Measurements from ENCODE around the gene USP1. TPM values are rescaled to one million over a fixed set of nuclear protein-coding genes. Genes with fewer than 3 reads are reported as not detected.

Gene USP1
- total RNA-seq, 1 experiment from 2014 or later: 47.2 TPM

GRCh38 chr1:62425041-62425440 lies 11.8 kb upstream of the USP1 start:
- no TSS peak for BruUV-seq (replicated peaks)
- POLR2A ChIA-PET: interaction anchor here (2.8 kb wide), 1 partner anchor 11 kb away, joined by 28 read pairs; the partner anchor contains the start of gene USP1
- intact Hi-C loops (cut with micrococcal nuclease): no loop called here
- no peak for DNase-seq (ENCODE audit: unreplicated experiment)
- CTCF ChIA-PET: interaction anchor here (1.2 to 2.0 kb wide), 2 partner anchors 19 to 250 kb away, joined by 4 to 8 read pairs; no protein-coding TSS in a partner anchor
- Mint-ChIP-seq H3K36me3 (ENCODE audit: insufficient read depth, unreplicated experiment) (no peaks in the 10 kb centered on the region), H3K27me3 (ENCODE audit: insufficient read depth, unreplicated experiment) (no peaks in the 10 kb centered on the region), H3K4me3 (ENCODE audit: unreplicated experiment) (no peak overlapping the region), H3K4me1 (ENCODE audit: insufficient read depth, unreplicated experiment) (peaks cover 12% of the 10 kb centered on the region), H3K27ac (ENCODE audit: low read depth, unreplicated experiment) (no peak overlapping the region), H3K9me3 (ENCODE audit: unreplicated experiment) (no peaks in the 10 kb centered on the region)
- TF ChIP-seq, protein P1, sequence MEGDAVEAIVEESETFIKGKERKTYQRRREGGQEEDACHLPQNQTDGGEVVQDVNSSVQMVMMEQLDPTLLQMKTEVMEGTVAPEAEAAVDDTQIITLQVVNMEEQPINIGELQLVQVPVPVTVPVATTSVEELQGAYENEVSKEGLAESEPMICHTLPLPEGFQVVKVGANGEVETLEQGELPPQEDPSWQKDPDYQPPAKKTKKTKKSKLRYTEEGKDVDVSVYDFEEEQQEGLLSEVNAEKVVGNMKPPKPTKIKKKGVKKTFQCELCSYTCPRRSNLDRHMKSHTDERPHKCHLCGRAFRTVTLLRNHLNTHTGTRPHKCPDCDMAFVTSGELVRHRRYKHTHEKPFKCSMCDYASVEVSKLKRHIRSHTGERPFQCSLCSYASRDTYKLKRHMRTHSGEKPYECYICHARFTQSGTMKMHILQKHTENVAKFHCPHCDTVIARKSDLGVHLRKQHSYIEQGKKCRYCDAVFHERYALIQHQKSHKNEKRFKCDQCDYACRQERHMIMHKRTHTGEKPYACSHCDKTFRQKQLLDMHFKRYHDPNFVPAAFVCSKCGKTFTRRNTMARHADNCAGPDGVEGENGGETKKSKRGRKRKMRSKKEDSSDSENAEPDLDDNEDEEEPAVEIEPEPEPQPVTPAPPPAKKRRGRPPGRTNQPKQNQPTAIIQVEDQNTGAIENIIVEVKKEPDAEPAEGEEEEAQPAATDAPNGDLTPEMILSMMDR (IDR thresholded peaks at IDR 0.05; ENCODE audit: unreplicated experiment): no peak

DNA sequence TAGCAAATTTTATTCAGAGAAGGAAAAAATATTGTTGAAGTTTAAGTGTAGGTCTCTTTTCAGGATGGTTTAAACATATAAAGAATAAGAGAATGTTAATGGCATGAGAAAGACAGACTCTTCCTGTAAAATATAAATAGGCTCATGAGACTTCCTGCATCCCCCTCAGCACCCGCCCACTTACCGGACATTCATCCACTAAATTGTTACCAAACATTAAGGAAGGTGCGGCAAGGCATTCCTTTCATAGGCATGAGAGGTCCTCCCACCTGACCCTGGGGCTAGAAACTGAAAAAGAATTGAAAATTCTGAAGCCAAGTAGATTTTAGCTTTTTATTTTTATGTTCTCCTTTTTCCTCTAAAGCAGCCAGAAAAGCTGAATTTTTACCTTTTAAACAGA lies 10.6 kb upstream of the USP1 start:
- H3K4me1 Mint-ChIP-seq (ENCODE audit: insufficient read depth, unreplicated experiment): peaks cover 12% of the 10 kb centered on the region
- no peaks in the 10 kb centered on the region for H3K27me3 Mint-ChIP-seq (ENCODE audit: insufficient read depth, unreplicated experiment)
- peak; percentile 34 for DNase-seq (ENCODE audit: unreplicated experiment)
- H3K4me3 Mint-ChIP-seq (ENCODE audit: unreplicated experiment): no peak overlapping the region
- intact Hi-C loops (cut with micrococcal nuclease): no loop called here
- no peaks in the 10 kb centered on the region for H3K9me3 Mint-ChIP-seq (ENCODE audit: unreplicated experiment)
- no TSS peak for BruUV-seq (replicated peaks)
- CTCF ChIA-PET: interaction anchor here (1.2 to 2.0 kb wide), 2 partner anchors 20 to 251 kb away, joined by 4 to 8 read pairs; no protein-coding TSS in a partner anchor
- no peak overlapping the region for H3K27ac Mint-ChIP-seq (ENCODE audit: low read depth, unreplicated experiment)
- no peaks in the 10 kb centered on the region for H3K36me3 Mint-ChIP-seq (ENCODE audit: insufficient read depth, unreplicated experiment)
- POLR2A ChIA-PET: interaction anchor here (0.8 to 2.8 kb wide), 2 partner anchors 10 to 262 kb away, joined by 3 to 28 read pairs; partner anchors contain the start of gene USP1
- TF ChIP-seq, protein P1 (IDR thresholded peaks at IDR 0.05; ENCODE audit: unreplicated experiment): no peak

DNA sequence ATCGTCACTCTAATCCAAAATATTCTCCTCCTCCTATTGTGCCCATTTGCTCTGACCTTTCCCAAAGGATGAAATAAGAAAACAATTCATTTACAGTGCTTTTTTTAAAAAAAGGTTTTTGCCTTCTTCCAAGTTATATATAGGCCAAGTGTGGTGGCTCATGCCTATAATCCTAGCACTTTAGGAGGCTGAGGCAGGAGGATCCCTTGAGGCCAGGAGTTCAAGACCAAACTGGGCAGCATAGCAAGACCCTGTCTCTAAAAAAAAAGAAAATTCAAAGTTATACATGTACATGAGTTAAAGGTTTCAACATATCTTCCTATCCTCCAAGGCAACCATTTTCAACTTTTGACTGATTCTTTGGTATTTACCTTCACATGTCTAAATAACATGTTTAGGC lies 10.1 kb upstream of the USP1 start:
- peaks cover 12% of the 10 kb centered on the region for H3K4me1 Mint-ChIP-seq (ENCODE audit: insufficient read depth, unreplicated experiment)
- intact Hi-C loops (cut with micrococcal nuclease): no loop called here
- no peak overlapping the region for H3K4me3 Mint-ChIP-seq (ENCODE audit: unreplicated experiment)
- H3K27me3 Mint-ChIP-seq (ENCODE audit: insufficient read depth, unreplicated experiment): no peaks in the 10 kb centered on the region
- POLR2A ChIA-PET: interaction anchor here (0.8 to 2.8 kb wide), 2 partner anchors 9 to 262 kb away, joined by 3 to 28 read pairs; partner anchors contain the start of gene USP1
- no peaks in the 10 kb centered on the region for H3K36me3 Mint-ChIP-seq (ENCODE audit: insufficient read depth, unreplicated experiment)
- no peaks in the 10 kb centered on the region for H3K9me3 Mint-ChIP-seq (ENCODE audit: unreplicated experiment)
- DNase-seq (ENCODE audit: unreplicated experiment): no peak
- TF ChIP-seq, protein P1 (IDR thresholded peaks at IDR 0.05; ENCODE audit: unreplicated experiment): no peak
- no TSS peak for BruUV-seq (replicated peaks)
- CTCF ChIA-PET: interaction anchor here (2.0 kb wide), 1 partner anchor 20 kb away, joined by 8 read pairs; no protein-coding TSS in a partner anchor
- no peak overlapping the region for H3K27ac Mint-ChIP-seq (ENCODE audit: low read depth, unreplicated experiment)

GRCh38 chr1:62428351-62428750 lies 8.5 kb upstream of the USP1 start:
- intact Hi-C loops (cut with micrococcal nuclease): no loop called here
- peaks cover 12% of the 10 kb centered on the region for H3K4me1 Mint-ChIP-seq (ENCODE audit: insufficient read depth, unreplicated experiment)
- no peak for DNase-seq (ENCODE audit: unreplicated experiment)
- no peaks in the 10 kb centered on the region for H3K9me3 Mint-ChIP-seq (ENCODE audit: unreplicated experiment)
- no TSS peak for BruUV-seq (replicated peaks)
- no peaks in the 10 kb centered on the region for H3K27me3 Mint-ChIP-seq (ENCODE audit: insufficient read depth, unreplicated experiment)
- no peak overlapping the region for H3K27ac Mint-ChIP-seq (ENCODE audit: low read depth, unreplicated experiment)
- TF ChIP-seq, protein P1 (IDR thresholded peaks at IDR 0.05; ENCODE audit: unreplicated experiment): no peak
- H3K4me3 Mint-ChIP-seq (ENCODE audit: unreplicated experiment): no peak overlapping the region
- H3K36me3 Mint-ChIP-seq (ENCODE audit: insufficient read depth, unreplicated experiment): no peaks in the 10 kb centered on the region
- ChIA-PET POLR2A (interaction anchor here (1.2 kb wide), 1 partner anchor 8 kb away, joined by 5 read pairs; the partner anchor contains the start of gene USP1), CTCF (interaction anchor here (0.9 kb wide), 1 partner anchor 253 kb away, joined by 3 read pairs; no protein-coding TSS in a partner anchor)
